Activated naive CD8-positive, alpha-beta T cell treated with anti-CD3 and anti-CD28 coated beads, Interleukin-2, amount 50 U/mL, for 16 hours (primary cell): ENCODE data around the gene POTEF.
"Not testable (repeated sequence)": the region's sequence is repeated elsewhere in the genome, so short reads cannot be mapped to it uniquely, and the experiment has no call there.

Experiments
- DNase-seq: peaks from one replicate; pipeline ENCODE4 v3.0.0-alpha.2; 2020; ENCODE audit warnings: low read depth, low spot score

The POTEF gene

DNA sequence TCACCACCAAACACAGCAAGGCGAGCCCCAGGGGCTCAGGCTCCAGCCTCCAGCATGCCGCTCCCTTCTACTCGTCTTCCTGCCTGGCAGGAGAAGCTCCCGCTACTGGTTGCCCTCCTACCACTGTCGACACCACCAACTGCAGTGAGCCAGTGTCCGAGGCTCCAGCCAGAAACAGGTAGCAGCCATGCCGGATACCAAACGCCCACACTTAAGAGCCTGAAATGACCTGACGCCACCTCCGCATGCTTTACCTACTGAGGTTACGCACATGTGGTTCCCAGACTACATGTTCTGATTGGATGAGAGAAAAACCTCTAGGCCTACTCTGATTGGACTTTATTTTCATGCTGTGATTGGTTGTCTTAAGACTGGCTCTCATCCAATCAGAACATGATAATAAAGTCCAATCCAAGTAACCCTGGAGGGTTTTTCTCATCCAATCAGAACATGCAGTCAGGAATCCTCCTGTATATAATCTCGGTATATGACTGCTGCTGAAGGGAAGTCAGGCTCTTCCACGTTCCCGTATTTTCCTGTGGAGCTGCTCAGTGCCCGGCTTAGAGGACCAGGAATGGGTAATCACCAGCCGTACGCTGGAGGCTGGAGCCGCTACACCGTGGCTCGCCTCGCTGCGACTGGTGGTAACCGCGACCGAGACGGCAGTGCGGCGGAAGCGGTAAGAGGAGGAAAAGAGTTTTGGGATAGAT, at the start of gene POTEF:
Gene POTEF, minus strand, starts transcription at position 103 of the 710 bp plus-strand sequence. CDS start 8,707 bp downstream, outside the sequence.
- DNase-seq = not testable (repeated sequence)

DNA sequence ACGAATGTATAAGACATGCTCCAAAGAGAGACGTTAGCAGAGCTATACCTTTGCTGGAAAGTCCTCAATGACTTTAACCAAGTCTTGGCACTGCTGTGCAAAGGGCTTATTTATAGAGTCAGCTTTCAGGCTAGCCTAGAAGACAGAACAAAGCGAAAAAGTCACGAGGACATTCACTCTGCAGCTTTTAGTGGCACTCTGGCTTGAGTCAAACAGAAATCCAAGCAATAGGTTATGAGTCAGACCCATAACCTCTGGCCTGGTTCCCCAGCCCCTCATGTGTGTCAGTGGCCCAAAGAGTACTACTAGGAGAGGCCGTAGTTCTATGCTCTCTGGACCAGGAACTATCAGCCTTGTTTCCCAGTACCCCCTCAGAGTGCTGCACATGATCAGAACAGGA, 45.8 kb upstream of the POTEF start:
- DNase-seq = not testable (repeated sequence)

- no peak for DNase-seq
These were observed 40.9 kb upstream of the POTEF start for GRCh38 chr2:130169896-130170295.

DNA sequence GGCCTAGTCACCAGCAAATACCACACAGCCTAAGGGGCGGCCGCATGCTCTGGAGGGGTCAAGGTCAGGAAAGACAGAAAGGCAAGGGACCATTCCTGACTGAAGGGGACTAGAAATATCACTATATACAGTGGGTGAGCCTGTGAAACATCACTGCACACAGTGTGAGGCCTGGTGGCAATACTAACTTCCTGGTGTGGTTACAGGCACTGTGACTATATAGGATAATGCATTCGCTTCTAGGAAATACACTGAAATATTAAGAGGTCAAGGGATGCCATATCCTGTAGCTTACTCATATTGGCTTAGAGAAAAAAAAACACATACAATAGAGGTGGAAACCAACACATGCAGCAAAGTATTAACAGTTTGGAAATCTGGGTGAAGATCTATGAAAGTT, 40.1 kb upstream of the POTEF start:
- DNase-seq = not testable (repeated sequence)

- DNase-seq = not testable (repeated sequence)
These were observed 37.6 kb upstream of the POTEF start for GRCh38 chr2:130166611-130167010.

DNA sequence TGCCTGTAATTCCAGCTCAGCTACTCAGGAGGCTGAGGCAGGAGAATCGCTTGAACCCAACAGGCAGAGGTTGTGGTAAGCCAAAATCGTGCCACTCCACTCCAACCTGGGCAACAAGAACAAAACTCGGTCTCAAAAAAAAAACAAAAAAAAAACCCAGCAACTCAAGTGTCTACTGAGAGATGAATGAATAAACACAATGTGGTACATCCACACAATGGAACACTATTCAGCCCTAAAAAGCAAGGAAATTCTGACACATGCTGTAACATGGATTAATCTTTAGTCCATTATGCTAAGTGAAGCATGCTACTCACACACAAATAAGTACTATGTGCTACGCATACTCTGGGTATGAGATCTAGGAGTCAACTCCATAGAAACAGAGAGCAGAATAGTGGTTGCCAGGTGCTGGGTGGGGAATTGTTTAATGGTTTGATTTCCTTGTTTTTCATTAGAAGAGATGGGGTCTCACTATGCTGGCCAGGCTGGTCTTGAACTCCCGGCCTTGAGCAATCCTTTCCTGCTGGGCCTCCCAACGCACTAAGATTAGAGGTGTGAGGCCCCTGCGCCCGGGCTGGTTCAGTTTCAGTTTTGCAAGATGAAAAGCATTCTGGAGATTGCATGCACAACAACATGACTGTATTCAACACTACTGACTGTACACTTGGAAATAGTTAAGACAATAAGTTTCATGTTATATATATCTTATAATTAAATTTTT, 36.4 kb upstream of the POTEF start:
- no peak for DNase-seq

DNA sequence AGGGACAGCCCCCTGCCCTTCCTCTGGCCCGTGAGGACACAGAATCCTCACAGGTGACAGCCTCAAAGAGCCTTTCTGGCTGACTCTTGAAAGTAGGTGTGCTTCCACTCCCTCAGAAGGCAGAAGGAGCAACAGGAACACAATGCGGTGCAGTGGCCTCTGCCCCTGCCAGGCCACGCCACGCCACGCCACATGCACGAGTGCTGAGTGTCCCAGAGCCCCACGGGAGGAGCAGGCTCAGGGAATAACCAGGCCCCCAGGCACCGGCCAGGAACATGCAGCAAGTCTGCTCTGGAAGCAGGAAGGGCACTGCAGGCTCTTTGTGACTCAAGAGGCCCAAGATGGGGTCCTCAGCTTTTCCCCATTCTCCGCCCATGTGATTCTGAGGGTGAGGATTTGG, 33.9 kb upstream of the POTEF start:
- no peak for DNase-seq

DNA sequence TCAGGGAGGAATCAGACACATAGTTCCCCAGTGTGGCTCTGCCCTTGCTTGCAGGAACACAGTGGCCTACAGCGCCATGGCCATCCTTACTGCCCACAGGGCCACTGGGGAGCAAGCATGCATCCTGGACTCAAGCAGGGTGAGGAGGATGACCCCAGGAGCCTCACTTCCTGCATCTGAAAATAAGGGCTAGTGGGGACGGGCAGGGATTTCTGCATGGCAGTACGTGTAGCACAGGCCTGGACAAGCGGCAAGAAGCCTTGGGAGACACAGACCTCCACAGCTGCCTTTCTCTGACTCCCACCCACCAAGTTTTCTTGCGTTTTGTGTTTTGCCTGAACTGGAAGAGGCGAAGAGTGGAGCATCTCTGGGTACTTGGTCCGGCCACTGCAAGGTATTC, 33.5 kb upstream of the POTEF start:
- DNase-seq = not testable (repeated sequence)

GRCh38 chr2:130160838-130161705, 32.0 kb upstream of the POTEF start:
- DNase-seq = not testable (repeated sequence)

- no peak for DNase-seq
These were observed 31.1 kb upstream of the POTEF start for GRCh38 chr2:130160131-130160530.

DNA sequence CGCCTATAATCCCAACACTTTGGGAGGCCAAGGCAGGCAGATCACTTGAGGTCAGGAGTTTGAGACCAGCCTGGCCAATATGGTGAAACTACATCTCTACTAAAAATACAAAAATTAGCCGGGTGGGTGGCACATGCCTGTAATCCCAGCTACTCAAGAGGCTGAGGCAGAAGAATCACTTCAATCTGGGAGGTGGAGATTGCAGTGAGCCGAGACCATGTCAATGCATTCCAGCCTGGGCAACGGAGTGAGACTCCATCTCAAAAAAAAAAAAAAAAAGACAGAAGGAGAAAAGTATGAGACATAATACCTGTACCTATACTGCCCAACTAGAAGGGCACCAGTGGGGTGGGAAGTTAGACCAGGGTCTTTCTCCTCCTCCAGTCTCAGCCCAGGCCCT, 30.4 kb upstream of the POTEF start:
- DNase-seq = not testable (repeated sequence)

DNA sequence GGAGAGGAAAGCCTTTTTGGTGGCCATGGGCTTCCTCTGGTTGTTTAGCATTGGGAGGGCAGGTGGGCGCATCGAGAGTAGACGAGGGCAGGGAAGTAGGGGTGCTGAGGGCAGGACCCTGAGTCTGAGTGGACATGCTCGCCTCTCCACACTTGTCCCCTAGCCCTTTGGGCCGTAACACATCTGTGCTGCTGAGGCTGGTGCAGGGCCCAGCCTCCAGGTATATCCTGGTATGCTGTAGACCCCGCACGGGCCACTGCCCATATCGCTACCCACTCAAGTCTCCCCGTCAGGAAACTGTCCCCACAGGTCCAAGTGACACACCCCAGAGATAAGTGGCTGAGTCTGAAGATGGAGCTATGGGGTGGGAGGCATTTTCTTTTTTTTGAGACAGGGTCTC, 29.6 kb upstream of the POTEF start:
- DNase-seq = no peak

- DNase-seq = not testable (repeated sequence)
These were observed 28.9 kb upstream of the POTEF start for GRCh38 chr2:130157825-130158514.

DNA sequence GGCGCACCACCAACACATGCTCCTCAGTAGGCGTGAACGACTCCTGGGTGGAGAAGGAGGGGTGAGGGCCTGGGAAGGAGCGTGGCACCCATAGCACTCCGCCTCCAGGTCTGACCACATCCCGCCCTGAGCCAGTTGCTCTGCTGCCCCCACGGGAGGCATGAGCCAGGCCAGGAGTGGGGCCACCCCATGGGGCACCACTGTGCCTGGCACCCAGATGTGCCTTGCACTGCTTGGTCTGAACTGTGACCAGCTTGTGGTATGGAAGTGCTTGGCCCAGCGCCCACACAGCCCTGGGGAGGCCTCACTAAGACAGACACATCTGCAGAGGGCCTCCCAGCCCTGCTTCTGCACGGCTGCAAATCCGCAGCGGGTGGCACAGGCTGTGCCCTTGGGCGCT, 28.3 kb upstream of the POTEF start:
- DNase-seq = not testable (repeated sequence)

GRCh38 chr2:130156624-130157004, 27.6 kb upstream of the POTEF start:
- DNase-seq = no peak

- DNase-seq = not testable (repeated sequence)
These were observed 27.1 kb upstream of the POTEF start for GRCh38 chr2:130155956-130156623.

DNA sequence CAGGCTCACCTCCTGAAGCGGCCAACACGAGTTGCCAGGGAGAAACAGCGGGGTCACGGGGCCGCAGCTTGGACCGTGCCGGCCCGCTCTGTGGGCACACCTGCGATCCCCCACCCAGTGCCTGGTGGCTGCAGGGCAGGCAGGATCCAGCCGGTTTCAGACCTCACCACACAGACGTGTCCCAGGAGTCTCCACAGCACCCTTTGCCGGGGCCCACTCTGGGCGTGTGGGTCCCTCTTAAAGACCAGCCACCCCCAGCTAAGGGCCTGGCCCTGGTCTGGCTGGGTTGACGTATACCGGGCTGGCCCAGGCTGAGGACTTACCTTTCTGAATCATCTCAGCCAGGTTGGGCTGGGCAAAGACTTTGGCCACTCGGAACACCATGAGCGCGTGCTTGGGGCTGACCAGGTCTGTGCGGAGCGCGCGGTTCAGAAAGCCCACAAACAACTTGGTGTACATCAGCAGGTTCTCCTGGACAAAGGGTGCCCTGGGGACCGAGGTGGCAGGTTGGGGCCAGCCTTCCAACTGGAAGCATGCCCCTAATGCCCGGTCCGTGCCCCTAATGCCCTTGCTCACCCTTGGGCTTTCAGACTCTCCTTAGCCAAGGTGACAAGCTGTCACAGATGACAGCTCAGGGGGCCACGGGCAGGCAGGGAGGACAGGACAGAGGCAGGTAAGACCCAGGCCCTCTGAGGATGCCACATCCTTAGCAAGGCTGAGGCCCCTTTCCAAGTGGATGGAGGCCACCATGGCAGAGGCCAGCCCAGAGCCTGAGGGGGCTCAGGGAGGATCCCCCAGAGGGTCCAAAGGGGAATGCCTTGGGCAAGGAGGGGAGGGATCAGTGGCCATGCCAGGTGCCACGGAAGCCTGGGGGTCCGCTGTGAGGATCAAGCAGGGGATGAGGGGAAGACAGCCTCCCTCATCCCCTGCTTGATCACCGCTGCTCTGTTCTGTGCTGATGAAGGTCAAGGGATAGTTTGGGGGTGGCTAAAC, 26.0 kb upstream of the POTEF start:
- DNase-seq = no peak

DNA sequence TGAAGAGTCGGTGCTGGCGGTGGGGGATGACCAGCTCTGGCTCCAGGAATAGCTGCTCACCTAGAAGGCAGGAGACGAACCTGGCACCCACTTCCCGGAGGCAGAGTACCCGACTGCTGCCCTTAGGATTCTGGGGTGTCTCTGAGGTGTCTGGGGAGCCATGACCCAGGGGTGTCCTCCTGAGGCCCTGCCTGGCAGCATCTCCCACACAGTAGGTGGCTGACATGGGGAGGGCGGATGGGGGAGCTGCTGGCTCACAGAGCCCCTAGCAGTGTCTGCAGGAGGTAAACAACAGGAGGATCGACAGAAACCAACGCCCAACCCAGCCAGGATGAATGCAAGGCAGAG, 25.4 kb upstream of the POTEF start:
- DNase-seq = not testable (repeated sequence)

GRCh38 chr2:130153721-130154422, 24.9 kb upstream of the POTEF start:
- not testable (repeated sequence) for DNase-seq
